Gastrocnemius medialis (tissue), 4 donors: ENCODE results near the gene SRRM2.

ENCODE experiments used
- CTCF ChIP-seq, 5 experiments: fragments of 450-650 bp in 3 of 5; fragments of 200-600 bp in 2 of 5; sonication (generic) in 2 of 5; IDR thresholded peaks in 4 of 5; conservative IDR thresholded peaks in 1 of 5; 1 replicate in 4 of 5; 2 replicates in 1 of 5; pipeline ENCODE4 v1.5.1; 2016 to 2019; ENCODE audit warnings: antibody characterized with exemption in 5 of 5, mild to moderate bottlenecking in 3 of 5, moderate library complexity in 3 of 5
- POLR2A ChIP-seq, 2 donors: fragments of 450-650 bp; IDR thresholded peaks; one replicate each; pipeline ENCODE4 v1.6.1; 2017; ENCODE audit warnings: antibody characterized with exemption in 2 of 2, mild to moderate bottlenecking in 2 of 2, moderate library complexity in 2 of 2

- TF ChIP-seq CTCF (IDR thresholded peaks at IDR 0.05 in 4 of 5, conservative IDR thresholded peaks at IDR 0.05 in 1 of 5) (no peak), POLR2A (IDR thresholded peaks at IDR 0.05) (no peak)
Observed at GRCh38 chr16:2764718-2765117, 12.3 kb downstream of the SRRM2 start.
